Suprapubic skin (tissue), 4 donors: Measurements from ENCODE around the gene AK4. TPM values are rescaled to one million over a fixed set of nuclear protein-coding genes. Genes with fewer than 3 reads are reported as not detected.
A peak's percentile ranks its signal among the peaks of the same experiment; 100 is the strongest.
"Not testable (repeated sequence)": the region's sequence is repeated elsewhere in the genome, so short reads cannot be mapped to it uniquely, and the experiment has no call there.

Experiments used
- DNase-seq, 2 donors: peaks; one replicate each; pipeline ENCODE4 v3.0.0-alpha.2; 2019; ENCODE audit warnings: low spot score in 2 of 2
- H3K27ac ChIP-seq: fragments of 200-600 bp; sonication (generic); one replicate; pipeline ENCODE4 v1.5.1; 2019
- H3K27me3 ChIP-seq: fragments of 200-600 bp; sonication (generic); one replicate; pipeline ENCODE4 v1.5.1; 2019
- H3K36me3 ChIP-seq: fragments of 200-600 bp; sonication (generic); one replicate; pipeline ENCODE4 v1.5.1; 2019
- H3K4me1 ChIP-seq: fragments of 200-600 bp; sonication (generic); one replicate; pipeline ENCODE4 v1.5.1; 2019
- H3K4me3 ChIP-seq: fragments of 200-600 bp; sonication (generic); one replicate; pipeline ENCODE4 v1.5.1; 2019; ENCODE audit warnings: mild to moderate bottlenecking
- H3K9me3 ChIP-seq: fragments of 200-600 bp; sonication (generic); one replicate; pipeline ENCODE4 v1.5.1; 2019
- EP300 ChIP-seq: sonication (generic); formaldehyde crosslinking; IDR thresholded peaks from one replicate; pipeline ENCODE4 v1.6.1; 2017; ENCODE audit warnings: antibody characterized with exemption
- POLR2A ChIP-seq, 2 donors: fragments of 450-650 bp; IDR thresholded peaks; one replicate each; pipeline ENCODE4 v1.6.1; 2017; ENCODE audit warnings: antibody characterized with exemption in 2 of 2, mild to moderate bottlenecking in 2 of 2, moderate library complexity in 2 of 2
- POLR2AphosphoS5 ChIP-seq, 3 donors: sonication (generic); formaldehyde crosslinking; IDR thresholded peaks; one replicate each; pipeline ENCODE4 v1.6.1; 2017; ENCODE audit warnings: antibody characterized with exemption in 3 of 3
- WGBS: methylation state at CpG from one replicate; pipeline ENCODE4 v1.1.5; 2018; 5-methylcytosine and 5-hydroxymethylcytosine counted together
- total RNA-seq, 4 donors: library from RNA; depleted of rRNA; stranded (reverse); fragments of >200 nt; gene quantifications; one replicate each; pipeline ENCODE4 v1.1.0, GENCODE V29; 2016
- TF ChIP-seq, protein P1 (sequence below), 2 donors: fragments of 200-600 bp in 1 of 2; fragments of 450-650 bp in 1 of 2; sonication (generic) in 1 of 2; IDR thresholded peaks; one replicate each; pipeline ENCODE4 v1.5.1; 2016 to 2019; ENCODE audit warnings: antibody characterized with exemption in 2 of 2, mild to moderate bottlenecking in 1 of 2, moderate library complexity in 1 of 2

AK4 gene
- total RNA-seq, 4 donors from 2014 or later, result 35.7 to 62.5 (median 54.8) TPM

- no peaks in the 10 kb centered on the region for H3K9me3 ChIP-seq
- H3K27ac ChIP-seq, result no peak overlapping the region
- 22% methylated on average over 4 of the region's 4 CpGs for WGBS
- H3K27me3 ChIP-seq, result no peaks in the 10 kb centered on the region
- no peaks in the 10 kb centered on the region for H3K36me3 ChIP-seq
- H3K4me3 ChIP-seq, result no peak overlapping the region
- H3K4me1 ChIP-seq, result peaks cover 7% of the 10 kb centered on the region
- TF ChIP-seq POLR2AphosphoS5 (IDR thresholded peaks at IDR 0.05), result no peak
- TF ChIP-seq POLR2A (IDR thresholded peaks at IDR 0.05), result no peak
- TF ChIP-seq, protein P1, sequence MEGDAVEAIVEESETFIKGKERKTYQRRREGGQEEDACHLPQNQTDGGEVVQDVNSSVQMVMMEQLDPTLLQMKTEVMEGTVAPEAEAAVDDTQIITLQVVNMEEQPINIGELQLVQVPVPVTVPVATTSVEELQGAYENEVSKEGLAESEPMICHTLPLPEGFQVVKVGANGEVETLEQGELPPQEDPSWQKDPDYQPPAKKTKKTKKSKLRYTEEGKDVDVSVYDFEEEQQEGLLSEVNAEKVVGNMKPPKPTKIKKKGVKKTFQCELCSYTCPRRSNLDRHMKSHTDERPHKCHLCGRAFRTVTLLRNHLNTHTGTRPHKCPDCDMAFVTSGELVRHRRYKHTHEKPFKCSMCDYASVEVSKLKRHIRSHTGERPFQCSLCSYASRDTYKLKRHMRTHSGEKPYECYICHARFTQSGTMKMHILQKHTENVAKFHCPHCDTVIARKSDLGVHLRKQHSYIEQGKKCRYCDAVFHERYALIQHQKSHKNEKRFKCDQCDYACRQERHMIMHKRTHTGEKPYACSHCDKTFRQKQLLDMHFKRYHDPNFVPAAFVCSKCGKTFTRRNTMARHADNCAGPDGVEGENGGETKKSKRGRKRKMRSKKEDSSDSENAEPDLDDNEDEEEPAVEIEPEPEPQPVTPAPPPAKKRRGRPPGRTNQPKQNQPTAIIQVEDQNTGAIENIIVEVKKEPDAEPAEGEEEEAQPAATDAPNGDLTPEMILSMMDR (IDR thresholded peaks at IDR 0.05), result no peak
- TF ChIP-seq EP300, result no peak
- no peak for DNase-seq
Measured at GRCh38 chr1:65141394-65141793, 6.6 kb upstream of the AK4 start.

DNA sequence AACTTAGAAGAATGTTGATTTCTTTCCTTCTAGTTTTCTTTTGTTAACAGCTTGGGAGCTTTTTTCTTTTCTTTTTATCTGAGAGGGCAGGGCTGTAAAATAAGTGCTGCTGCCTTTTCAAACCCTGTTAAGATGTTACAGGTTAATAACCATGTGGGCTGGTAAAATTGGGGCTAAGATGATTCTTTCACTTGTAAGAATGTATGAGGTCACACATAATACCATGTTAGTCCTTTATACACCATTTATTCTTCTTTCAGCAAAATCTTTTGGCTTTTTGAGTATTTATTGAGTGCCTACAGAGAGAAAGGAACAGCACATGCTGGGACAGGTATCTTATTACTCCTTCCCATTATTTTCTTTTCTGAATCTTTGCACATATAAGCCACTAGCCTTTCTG is 6.1 kb upstream of the AK4 start:
- no peaks in the 10 kb centered on the region for H3K27me3 ChIP-seq
- TF ChIP-seq POLR2A (IDR thresholded peaks at IDR 0.05) (no peak), POLR2AphosphoS5 (IDR thresholded peaks at IDR 0.05) (no peak), EP300 (no peak)
- TF ChIP-seq, protein P1 (IDR thresholded peaks at IDR 0.05), result no peak
- no peaks in the 10 kb centered on the region for H3K36me3 ChIP-seq
- no peak overlapping the region for H3K4me3 ChIP-seq
- no peak overlapping the region for H3K27ac ChIP-seq
- peaks cover 9% of the 10 kb centered on the region for H3K4me1 ChIP-seq
- no peaks in the 10 kb centered on the region for H3K9me3 ChIP-seq
- no peak for DNase-seq

DNA sequence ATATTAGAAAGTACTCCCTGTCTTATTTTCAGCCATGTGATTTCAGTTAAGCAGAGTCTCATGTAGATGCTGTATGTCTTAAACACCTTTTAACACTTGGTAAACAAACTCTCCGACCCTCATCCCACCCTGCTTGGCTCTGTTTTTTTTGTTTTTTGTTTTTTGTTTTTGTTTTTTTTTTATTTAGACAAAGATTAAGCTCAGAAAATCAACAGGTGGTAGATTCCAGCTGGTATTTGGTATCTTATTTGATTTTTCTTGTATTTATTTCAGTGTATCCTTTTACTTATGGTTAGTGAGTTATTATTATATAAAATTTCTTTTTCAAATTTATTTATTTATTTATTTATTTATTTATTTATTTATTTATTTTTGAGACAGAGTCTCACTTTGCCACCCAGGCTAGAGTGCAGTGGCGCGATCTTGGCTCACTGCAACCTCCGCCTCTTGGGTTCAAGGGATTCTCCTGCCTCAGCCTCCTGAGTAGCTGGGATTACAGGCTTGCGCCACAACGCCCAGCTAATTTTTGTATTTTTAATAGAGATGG is 4.8 kb upstream of the AK4 start:
- not testable (repeated sequence) for DNase-seq, H3K27me3 ChIP-seq, H3K4me3 ChIP-seq, H3K27ac ChIP-seq, H3K9me3 ChIP-seq, H3K36me3 ChIP-seq
- peaks cover 17% of the 10 kb centered on the region for H3K4me1 ChIP-seq
- WGBS, result 95% methylated on average over 6 of the region's 6 CpGs

DNA sequence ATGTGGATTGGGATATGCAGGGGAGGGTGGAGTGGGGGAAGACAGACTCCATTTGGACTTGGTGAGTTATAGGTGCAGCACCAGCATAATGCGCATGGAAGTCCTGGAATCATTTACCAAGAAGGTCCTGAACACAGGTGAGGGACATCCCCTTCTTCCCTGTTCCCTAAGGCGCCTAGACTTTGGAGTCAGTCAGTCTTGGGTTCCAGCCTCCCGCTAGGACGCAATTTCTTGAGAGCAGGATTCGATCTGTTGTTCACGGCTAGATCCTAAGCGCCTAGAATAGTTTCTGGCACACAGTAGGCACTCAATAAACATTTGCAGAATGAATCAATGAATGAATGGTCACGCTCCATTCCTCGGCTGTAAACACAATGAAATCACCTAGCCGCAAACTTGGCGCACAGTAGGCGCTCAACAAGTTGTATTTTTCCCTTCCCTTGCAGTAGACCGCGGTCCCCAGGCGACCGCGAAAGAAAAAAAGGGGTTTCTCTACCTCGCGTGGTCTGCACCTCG is 1.0 kb upstream of the AK4 start:
- no peaks in the 10 kb centered on the region for H3K36me3 ChIP-seq
- peaks cover 23% of the 10 kb centered on the region for H3K4me1 ChIP-seq
- DNase-seq, result no peak
- TF ChIP-seq, protein P1 (IDR thresholded peaks at IDR 0.05), result no peak
- TF ChIP-seq POLR2A (IDR thresholded peaks at IDR 0.05), result no peak
- TF ChIP-seq POLR2AphosphoS5 (IDR thresholded peaks at IDR 0.05), result no peak
- peak overlapping the region; percentile 85 for H3K27ac ChIP-seq
- H3K9me3 ChIP-seq, result no peaks in the 10 kb centered on the region
- peak overlapping the region; percentile 92 for H3K4me3 ChIP-seq
- H3K27me3 ChIP-seq, result no peaks in the 10 kb centered on the region
- 20% methylated on average over 15 of the region's 20 CpGs for WGBS

DNA sequence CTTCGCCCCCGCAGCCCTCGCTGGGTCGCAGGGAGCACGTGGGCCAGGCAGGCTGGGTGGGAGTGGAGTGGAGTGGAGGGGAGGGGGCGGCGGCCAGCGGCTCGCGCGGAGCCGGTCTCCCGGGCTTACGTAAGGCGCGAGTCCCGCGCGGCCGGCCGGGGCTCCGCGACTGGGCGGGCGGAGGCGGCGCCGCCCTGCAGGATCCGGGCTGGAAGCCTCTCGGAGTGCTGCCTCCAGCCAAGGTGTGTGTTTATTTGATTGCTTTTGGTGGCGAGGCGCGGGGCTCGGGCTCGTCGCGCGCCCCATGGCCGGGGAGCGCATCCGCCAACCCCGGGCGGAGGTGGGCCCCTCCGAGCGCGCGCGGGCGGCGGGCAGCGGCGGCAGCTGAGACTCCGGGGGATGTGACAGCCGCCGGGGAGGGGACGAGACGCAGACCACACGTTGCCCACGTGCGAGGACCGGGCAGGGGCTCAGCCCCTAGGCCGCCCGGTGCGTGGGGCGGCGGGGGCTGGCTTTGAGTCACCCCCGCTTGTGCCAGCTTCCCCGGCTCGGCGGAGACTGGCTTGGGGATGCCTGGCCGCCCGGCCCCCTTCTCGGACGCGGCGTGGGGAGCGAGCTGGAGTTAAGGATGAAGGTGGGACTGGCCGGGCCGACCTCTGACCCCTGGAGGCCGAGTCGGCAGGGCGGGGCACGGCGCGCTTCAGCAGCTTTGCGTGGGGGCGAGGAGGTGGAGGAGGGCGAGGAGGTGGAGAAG is 402 bp upstream of the AK4 start:
- peak; percentile 69 to 79 for DNase-seq
- TF ChIP-seq POLR2A (IDR thresholded peaks at IDR 0.05) (no peak), POLR2AphosphoS5 (IDR thresholded peaks at IDR 0.05) (no peak), EP300 (no peak)
- TF ChIP-seq, protein P1 (IDR thresholded peaks at IDR 0.05), result no peak
- peak overlapping the region; percentile 85 for H3K27ac ChIP-seq
- peaks cover 23% of the 10 kb centered on the region for H3K4me1 ChIP-seq
- no peaks in the 10 kb centered on the region for H3K36me3 ChIP-seq
- 0% methylated on average over 18 of the region's 88 CpGs for WGBS
- H3K4me3 ChIP-seq, result peak overlapping the region; percentile 92
- no peaks in the 10 kb centered on the region for H3K27me3 ChIP-seq
- H3K9me3 ChIP-seq, result no peaks in the 10 kb centered on the region
